Kidney epithelial cell (primary cell): ENCODE results near the gene PRCP. TPM values are rescaled to one million over a fixed set of nuclear protein-coding genes. Genes with fewer than 3 reads are reported as not detected.

Experiments
- DNase-seq: peaks from one replicate; pipeline ENCODE4 v3.0.0-alpha.2; 2010; ENCODE audit warnings: low read depth
- H3K27me3 ChIP-seq: 2 replicates; pipeline ENCODE4 v1.6.0; 2011; ENCODE audit warnings: low read length; ENCODE audit not compliant: control insufficient read depth, insufficient read depth
- H3K36me3 ChIP-seq: 2 replicates; pipeline ENCODE4 v1.5.1; 2011; ENCODE audit warnings: low read length; ENCODE audit not compliant: control insufficient read depth, insufficient read depth
- H3K4me3 ChIP-seq: 2 replicates; pipeline ENCODE4 v1.5.1; 2011; ENCODE audit warnings: low read depth, mild to moderate bottlenecking, control low read depth, low read length
- total RNA-seq: library from RNA; depleted of rRNA; stranded (reverse); fragments of >200 nt; gene quantifications from 2 replicates; pipeline ENCODE4 v1.2.3, GENCODE V29; 2015
- TF ChIP-seq, protein P1 (sequence below): IDR thresholded peaks from 2 replicates; pipeline ENCODE4 v1.5.1; 2011; ENCODE audit warnings: mild to moderate bottlenecking, moderate library complexity, low read length, control low read depth, inconsistent platforms; ENCODE audit not compliant: insufficient read depth, poor library complexity, severe bottlenecking

Gene PRCP
- total RNA-seq, 1 donor from 2014 or later: 23.7 TPM

DNA sequence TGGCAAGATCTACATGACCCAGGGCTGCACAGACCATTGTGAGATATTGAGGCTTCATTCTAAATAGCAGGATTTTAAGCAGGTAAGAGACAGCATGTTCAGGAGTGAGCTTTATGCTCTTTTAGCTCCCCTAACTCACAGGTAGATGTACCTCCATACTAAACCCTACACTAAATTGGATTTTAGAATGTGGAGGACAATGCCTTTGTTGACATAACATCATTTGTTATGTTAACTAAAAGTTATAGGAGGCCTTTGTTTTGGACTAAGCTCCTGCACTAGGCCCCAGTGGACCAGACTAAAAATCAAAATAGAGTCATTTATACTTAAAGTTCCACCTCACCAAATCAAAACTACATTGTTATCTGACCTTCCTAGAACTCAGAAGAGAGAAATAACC is 8.1 kb upstream of the PRCP start:
- DNase-seq: no peak
- H3K4me3 ChIP-seq: no peak overlapping the region
- no peaks in the 10 kb centered on the region for H3K27me3 ChIP-seq
- TF ChIP-seq, protein P1, sequence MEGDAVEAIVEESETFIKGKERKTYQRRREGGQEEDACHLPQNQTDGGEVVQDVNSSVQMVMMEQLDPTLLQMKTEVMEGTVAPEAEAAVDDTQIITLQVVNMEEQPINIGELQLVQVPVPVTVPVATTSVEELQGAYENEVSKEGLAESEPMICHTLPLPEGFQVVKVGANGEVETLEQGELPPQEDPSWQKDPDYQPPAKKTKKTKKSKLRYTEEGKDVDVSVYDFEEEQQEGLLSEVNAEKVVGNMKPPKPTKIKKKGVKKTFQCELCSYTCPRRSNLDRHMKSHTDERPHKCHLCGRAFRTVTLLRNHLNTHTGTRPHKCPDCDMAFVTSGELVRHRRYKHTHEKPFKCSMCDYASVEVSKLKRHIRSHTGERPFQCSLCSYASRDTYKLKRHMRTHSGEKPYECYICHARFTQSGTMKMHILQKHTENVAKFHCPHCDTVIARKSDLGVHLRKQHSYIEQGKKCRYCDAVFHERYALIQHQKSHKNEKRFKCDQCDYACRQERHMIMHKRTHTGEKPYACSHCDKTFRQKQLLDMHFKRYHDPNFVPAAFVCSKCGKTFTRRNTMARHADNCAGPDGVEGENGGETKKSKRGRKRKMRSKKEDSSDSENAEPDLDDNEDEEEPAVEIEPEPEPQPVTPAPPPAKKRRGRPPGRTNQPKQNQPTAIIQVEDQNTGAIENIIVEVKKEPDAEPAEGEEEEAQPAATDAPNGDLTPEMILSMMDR: no peak
- no peaks in the 10 kb centered on the region for H3K36me3 ChIP-seq

- TF ChIP-seq, protein P1: no peak
Measured at GRCh38 chr11:82907371-82907770, 7.1 kb upstream of the PRCP start.

GRCh38 chr11:82906931-82907330 is 6.7 kb upstream of the PRCP start:
- Histone ChIP-seq H3K36me3 (no peaks in the 10 kb centered on the region), H3K27me3 (no peaks in the 10 kb centered on the region), H3K4me3 (no peak overlapping the region)
- TF ChIP-seq, protein P1: no peak
- DNase-seq: no peak

More at GRCh38 chr11:82907371-82907770, 7.1 kb upstream of the PRCP start:
- H3K4me3 ChIP-seq: no peak overlapping the region
- no peaks in the 10 kb centered on the region for H3K27me3 ChIP-seq
- DNase-seq: no peak
- no peaks in the 10 kb centered on the region for H3K36me3 ChIP-seq

DNA sequence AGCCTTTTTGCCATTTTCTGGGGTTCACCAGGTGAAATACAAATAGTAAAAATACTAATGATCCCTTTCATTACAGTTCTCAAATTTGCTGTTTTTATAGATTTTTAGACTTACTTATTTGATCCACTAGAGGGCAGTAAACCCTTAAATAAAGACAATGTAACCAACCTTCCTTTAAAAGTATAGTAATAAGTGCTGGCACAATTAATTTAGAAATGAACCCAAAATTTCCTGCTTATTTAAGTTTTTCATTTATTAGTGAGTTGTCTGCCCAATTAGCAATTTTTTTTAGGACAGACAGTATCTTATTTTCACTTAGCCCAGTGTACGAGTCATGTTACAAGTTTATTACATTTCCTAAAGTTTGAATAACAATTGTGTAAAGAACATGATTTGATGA is 6.0 kb upstream of the PRCP start:
- H3K27me3 ChIP-seq: no peaks in the 10 kb centered on the region
- H3K4me3 ChIP-seq: no peak overlapping the region
- no peak for DNase-seq
- H3K36me3 ChIP-seq: no peaks in the 10 kb centered on the region
- TF ChIP-seq, protein P1: peak; percentile 4

GRCh38 chr11:82903843-82904586 is 3.8 kb upstream of the PRCP start:
- Histone ChIP-seq H3K36me3 (no peaks in the 10 kb centered on the region), H3K27me3 (no peaks in the 10 kb centered on the region), H3K4me3 (no peak overlapping the region)
- TF ChIP-seq, protein P1: no peak
- DNase-seq: no peak

DNA sequence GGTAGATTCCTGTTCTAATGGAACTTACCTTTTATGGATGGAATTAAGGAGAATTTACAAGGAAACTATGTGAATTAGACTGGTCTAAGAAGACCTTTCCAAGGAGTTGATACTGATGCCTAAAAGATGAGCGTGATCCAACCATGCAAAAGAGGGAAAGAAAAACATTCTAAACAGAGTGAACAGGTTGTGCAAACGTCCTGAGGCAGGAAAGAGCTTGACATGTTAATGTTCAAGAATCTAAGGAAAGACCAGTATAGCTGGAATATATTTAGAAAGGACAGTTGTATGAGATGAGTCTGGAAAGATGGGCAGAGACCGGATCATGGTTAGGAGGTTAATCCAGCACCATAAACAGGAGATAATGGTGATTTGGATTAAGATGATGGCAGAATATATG is 2.6 kb upstream of the PRCP start:
- Histone ChIP-seq H3K27me3 (no peaks in the 10 kb centered on the region), H3K36me3 (no peaks in the 10 kb centered on the region), H3K4me3 (no peak overlapping the region)
- no peak for DNase-seq
- TF ChIP-seq, protein P1: no peak
